ENCODE measurements around the gene KLHL6.

DNA sequence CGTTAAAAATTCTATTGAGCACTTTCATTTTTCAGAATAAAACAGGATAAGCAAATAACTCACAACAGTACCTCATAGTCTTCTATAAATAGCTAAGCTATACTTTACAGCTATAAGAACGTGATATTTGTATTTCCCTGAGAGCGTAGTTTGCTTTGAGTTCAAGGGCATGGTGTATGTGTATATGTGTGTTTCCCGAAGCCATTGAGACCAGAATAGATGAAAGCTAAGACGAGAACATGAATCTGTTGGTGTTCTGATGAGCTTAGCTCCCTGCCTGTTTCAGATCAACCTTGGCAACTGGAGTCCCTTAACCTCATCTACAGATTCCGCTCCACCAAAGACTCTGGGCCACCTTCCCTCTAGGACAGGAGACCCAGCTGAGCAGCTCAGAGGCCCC lies 67.6 kb downstream of the KLHL6 start:
- TF ChIP-seq EZH2 (IDR thresholded peaks at IDR 0.05; ENCODE audit: borderline replicate concordance, control insufficient read depth, low read depth, low read length), result no peak
- TF ChIP-seq MXI1 (IDR thresholded peaks at IDR 0.05; ENCODE audit: low read depth, low read length), result no peak
- no peak; the same call in 1 of the 2 replicates for TF ChIP-seq POLR2AphosphoS5 (IDR thresholded peaks at IDR 0.05; ENCODE audit: low read length)
- TF ChIP-seq TCF12 (IDR thresholded peaks at IDR 0.05; ENCODE audit: low read depth, low read length), result no peak
- TF ChIP-seq RBBP5 (conservative IDR thresholded peaks at IDR 0.05), result no peak
- TF ChIP-seq, protein P1, sequence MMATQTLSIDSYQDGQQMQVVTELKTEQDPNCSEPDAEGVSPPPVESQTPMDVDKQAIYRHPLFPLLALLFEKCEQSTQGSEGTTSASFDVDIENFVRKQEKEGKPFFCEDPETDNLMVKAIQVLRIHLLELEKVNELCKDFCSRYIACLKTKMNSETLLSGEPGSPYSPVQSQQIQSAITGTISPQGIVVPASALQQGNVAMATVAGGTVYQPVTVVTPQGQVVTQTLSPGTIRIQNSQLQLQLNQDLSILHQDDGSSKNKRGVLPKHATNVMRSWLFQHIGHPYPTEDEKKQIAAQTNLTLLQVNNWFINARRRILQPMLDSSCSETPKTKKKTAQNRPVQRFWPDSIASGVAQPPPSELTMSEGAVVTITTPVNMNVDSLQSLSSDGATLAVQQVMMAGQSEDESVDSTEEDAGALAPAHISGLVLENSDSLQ (IDR thresholded peaks at IDR 0.05), result no peak
- TF ChIP-seq, protein P2, sequence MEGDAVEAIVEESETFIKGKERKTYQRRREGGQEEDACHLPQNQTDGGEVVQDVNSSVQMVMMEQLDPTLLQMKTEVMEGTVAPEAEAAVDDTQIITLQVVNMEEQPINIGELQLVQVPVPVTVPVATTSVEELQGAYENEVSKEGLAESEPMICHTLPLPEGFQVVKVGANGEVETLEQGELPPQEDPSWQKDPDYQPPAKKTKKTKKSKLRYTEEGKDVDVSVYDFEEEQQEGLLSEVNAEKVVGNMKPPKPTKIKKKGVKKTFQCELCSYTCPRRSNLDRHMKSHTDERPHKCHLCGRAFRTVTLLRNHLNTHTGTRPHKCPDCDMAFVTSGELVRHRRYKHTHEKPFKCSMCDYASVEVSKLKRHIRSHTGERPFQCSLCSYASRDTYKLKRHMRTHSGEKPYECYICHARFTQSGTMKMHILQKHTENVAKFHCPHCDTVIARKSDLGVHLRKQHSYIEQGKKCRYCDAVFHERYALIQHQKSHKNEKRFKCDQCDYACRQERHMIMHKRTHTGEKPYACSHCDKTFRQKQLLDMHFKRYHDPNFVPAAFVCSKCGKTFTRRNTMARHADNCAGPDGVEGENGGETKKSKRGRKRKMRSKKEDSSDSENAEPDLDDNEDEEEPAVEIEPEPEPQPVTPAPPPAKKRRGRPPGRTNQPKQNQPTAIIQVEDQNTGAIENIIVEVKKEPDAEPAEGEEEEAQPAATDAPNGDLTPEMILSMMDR (IDR thresholded peaks at IDR 0.05 in 2 of 3, conservative IDR thresholded peaks at IDR 0.05 in 1 of 3; ENCODE audit: control insufficient read depth in 2 of 3, extremely low read depth in 1 of 3, insufficient read depth in 1 of 3, low read depth in 3 of 3, low read length in 3 of 3), result no peak
- TF ChIP-seq FOXM1 (IDR thresholded peaks at IDR 0.05; ENCODE audit: low read depth, low read length), result no peak
- no peak for TF ChIP-seq POLR2A (IDR thresholded peaks at IDR 0.05; ENCODE audit: low read depth, low read length)
- no peak for TF ChIP-seq SREBF1 (IDR thresholded peaks at IDR 0.05; ENCODE audit: low read length)
